ENCODE data around the gene GRK3. TPM values are rescaled to one million over a fixed set of nuclear protein-coding genes. Genes with fewer than 3 reads are reported as not detected.

Gene GRK3
- total RNA-seq, 1 experiment from 2014 or later, result 14.6 TPM

DNA sequence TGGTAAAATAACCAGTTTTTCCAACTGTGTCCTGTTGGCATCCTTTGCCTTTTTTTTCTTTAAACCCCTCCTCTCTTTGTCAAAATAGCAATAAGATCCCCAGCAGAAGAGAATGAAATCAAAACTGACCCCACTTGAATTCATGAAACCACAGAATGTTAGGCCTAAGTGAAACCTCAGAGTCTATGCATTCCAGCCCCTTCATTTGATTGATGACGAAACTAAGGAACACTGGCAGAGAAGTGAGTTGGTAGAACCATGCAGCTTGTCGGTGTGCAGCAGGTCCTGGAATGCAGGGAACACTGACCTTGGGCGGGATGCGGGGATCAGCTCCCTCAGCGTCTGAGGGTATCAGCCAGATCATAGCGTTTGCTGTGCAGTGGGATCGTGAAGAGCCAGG is 57.5 kb downstream of the GRK3 start:
- Histone ChIP-seq H3K4me1 (ENCODE audit: control insufficient read depth in 1 of 2, insufficient read depth in 2 of 2, low read length in 2 of 2) (no peaks in the 10 kb centered on the region), H3K9ac (ENCODE audit: low read length) (no peak overlapping the region), H3K79me2 (ENCODE audit: insufficient read depth, low read length) (no peaks in the 10 kb centered on the region), H3K4me2 (ENCODE audit: low read length) (no peak overlapping the region), H4K20me1 (ENCODE audit: insufficient read depth) (no peaks in the 10 kb centered on the region), H3K36me3 (ENCODE audit: control insufficient read depth in 1 of 2, insufficient read depth in 2 of 2, low read length in 2 of 2) (no peaks in the 10 kb centered on the region), H3K9me3 (ENCODE audit: control insufficient read depth in 1 of 2, insufficient read depth in 1 of 2, low read depth in 1 of 2, low read length in 2 of 2) (no peaks in the 10 kb centered on the region), H3K4me3 (replicated peaks in 1 of 2; ENCODE audit: low read depth in 1 of 2, low read length in 2 of 2) (no peak overlapping the region), H3K27ac (ENCODE audit: low read depth, low read length) (no peak overlapping the region), H3K9me2 (ENCODE audit: insufficient read depth) (no peaks in the 10 kb centered on the region), H3K27me3 (ENCODE audit: insufficient read depth, low read length) (no peaks in the 10 kb centered on the region), H2AFZ (ENCODE audit: low read depth, low read length, poor library complexity, severe bottlenecking) (no peak overlapping the region)
- ATAC-seq (no peak), DNase-seq (ENCODE audit: low read depth, low spot score) (no peak)
- intact Hi-C loops (cut with micrococcal nuclease), result no loop called here
- CTCF ChIA-PET, result no interaction called here
- POLR2A ChIA-PET, result no interaction called here
- RAD21 ChIA-PET (ENCODE audit: low non-redundant PET in 1 of 2, low total read pairs in 2 of 2, uncharacterized antibody in 2 of 2, unreplicated experiment in 2 of 2), result no interaction called here
- TF ChIP-seq, protein P1, sequence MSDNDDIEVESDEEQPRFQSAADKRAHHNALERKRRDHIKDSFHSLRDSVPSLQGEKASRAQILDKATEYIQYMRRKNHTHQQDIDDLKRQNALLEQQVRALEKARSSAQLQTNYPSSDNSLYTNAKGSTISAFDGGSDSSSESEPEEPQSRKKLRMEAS (IDR thresholded peaks at IDR 0.05), result no peak
- TF ChIP-seq EZH2 (IDR thresholded peaks at IDR 0.05), result no peak
- TF ChIP-seq, protein P2, sequence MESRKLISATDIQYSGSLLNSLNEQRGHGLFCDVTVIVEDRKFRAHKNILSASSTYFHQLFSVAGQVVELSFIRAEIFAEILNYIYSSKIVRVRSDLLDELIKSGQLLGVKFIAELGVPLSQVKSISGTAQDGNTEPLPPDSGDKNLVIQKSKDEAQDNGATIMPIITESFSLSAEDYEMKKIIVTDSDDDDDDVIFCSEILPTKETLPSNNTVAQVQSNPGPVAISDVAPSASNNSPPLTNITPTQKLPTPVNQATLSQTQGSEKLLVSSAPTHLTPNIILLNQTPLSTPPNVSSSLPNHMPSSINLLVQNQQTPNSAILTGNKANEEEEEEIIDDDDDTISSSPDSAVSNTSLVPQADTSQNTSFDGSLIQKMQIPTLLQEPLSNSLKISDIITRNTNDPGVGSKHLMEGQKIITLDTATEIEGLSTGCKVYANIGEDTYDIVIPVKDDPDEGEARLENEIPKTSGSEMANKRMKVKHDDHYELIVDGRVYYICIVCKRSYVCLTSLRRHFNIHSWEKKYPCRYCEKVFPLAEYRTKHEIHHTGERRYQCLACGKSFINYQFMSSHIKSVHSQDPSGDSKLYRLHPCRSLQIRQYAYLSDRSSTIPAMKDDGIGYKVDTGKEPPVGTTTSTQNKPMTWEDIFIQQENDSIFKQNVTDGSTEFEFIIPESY (IDR thresholded peaks at IDR 0.05; ENCODE audit: extremely low read depth, insufficient replicate concordance, low read length), result no peak
- BruUV-seq (replicated peaks), result no TSS peak

DNA sequence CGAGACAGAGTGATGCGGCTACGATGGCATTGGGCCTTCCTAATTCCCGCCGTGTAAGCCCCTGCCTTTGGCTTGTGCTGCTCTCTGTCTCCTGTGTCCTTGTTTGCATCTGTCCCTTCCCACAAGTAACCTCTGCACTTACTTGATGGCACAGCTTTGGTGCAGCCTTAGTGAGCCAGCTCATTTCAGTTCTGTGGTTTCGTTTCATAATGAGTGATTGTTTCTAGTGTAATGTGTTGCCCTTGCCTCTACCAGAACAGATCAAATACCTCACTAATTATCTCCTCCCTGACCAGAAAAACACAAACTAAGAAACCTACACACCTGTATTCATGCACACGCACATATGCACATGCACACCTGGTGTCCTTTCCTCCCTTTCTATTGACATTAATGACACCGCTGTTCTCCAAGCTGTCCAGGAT is 58.8 kb downstream of the GRK3 start:
- no peak for DNase-seq (ENCODE audit: low read depth, low spot score)
- ChIA-PET POLR2A (no interaction called here), CTCF (no interaction called here)

More for the DNA sequence above, 58.8 kb downstream of the GRK3 start:
- Histone ChIP-seq H3K4me3 (replicated peaks in 1 of 2; ENCODE audit: low read depth in 1 of 2, low read length in 2 of 2) (no peak overlapping the region), H3K4me1 (ENCODE audit: control insufficient read depth in 1 of 2, insufficient read depth in 2 of 2, low read length in 2 of 2) (no peaks in the 10 kb centered on the region), H4K20me1 (ENCODE audit: insufficient read depth) (no peaks in the 10 kb centered on the region), H3K9ac (ENCODE audit: low read length) (no peak overlapping the region), H3K4me2 (ENCODE audit: low read length) (no peak overlapping the region), H3K79me2 (ENCODE audit: insufficient read depth, low read length) (no peaks in the 10 kb centered on the region), H3K36me3 (ENCODE audit: control insufficient read depth in 1 of 2, insufficient read depth in 2 of 2, low read length in 2 of 2) (no peaks in the 10 kb centered on the region), H3K9me2 (ENCODE audit: insufficient read depth) (no peaks in the 10 kb centered on the region), H3K27ac (ENCODE audit: low read depth, low read length) (no peak overlapping the region), H3K27me3 (ENCODE audit: insufficient read depth, low read length) (no peaks in the 10 kb centered on the region), H3K9me3 (ENCODE audit: control insufficient read depth in 1 of 2, insufficient read depth in 1 of 2, low read depth in 1 of 2, low read length in 2 of 2) (no peaks in the 10 kb centered on the region), H2AFZ (ENCODE audit: low read depth, low read length, poor library complexity, severe bottlenecking) (no peak overlapping the region)
- intact Hi-C loops (cut with micrococcal nuclease), result no loop called here
- ATAC-seq, result no peak
- RAD21 ChIA-PET (ENCODE audit: low non-redundant PET in 1 of 2, low total read pairs in 2 of 2, uncharacterized antibody in 2 of 2, unreplicated experiment in 2 of 2), result interaction anchor here in 1 of 2 experiments (0.6 kb wide), 1 partner anchor 85 kb away, joined by 3 read pairs; no protein-coding TSS in a partner anchor
- BruUV-seq (replicated peaks), result no TSS peak
- TF ChIP-seq, protein P1 (IDR thresholded peaks at IDR 0.05), result no peak
- no peak for TF ChIP-seq SP1 (IDR thresholded peaks at IDR 0.05; ENCODE audit: low read depth)
- no peak for TF ChIP-seq POLR2A (IDR thresholded peaks at IDR 0.05; ENCODE audit: borderline replicate concordance, extremely low read depth, insufficient read depth, insufficient read length)
- no peak for TF ChIP-seq EZH2phosphoT487 (IDR thresholded peaks at IDR 0.05; ENCODE audit: borderline replicate concordance)
- TF ChIP-seq, protein P2 (IDR thresholded peaks at IDR 0.05; ENCODE audit: extremely low read depth, insufficient replicate concordance, low read length), result no peak
- TF ChIP-seq POLR2AphosphoS5 (IDR thresholded peaks at IDR 0.05; ENCODE audit: low read depth, low read length), result no peak
- TF ChIP-seq EZH2 (IDR thresholded peaks at IDR 0.05), result no peak
- TF ChIP-seq TCF7L2 (IDR thresholded peaks at IDR 0.05; ENCODE audit: borderline replicate concordance, extremely low read depth, insufficient read depth, insufficient read length), result no peak
- TF ChIP-seq CEBPB (IDR thresholded peaks at IDR 0.05; ENCODE audit: low read depth), result no peak
- no peak for TF ChIP-seq SIN3A (IDR thresholded peaks at IDR 0.05; ENCODE audit: low read depth)
- no peak for TF ChIP-seq YY1 (IDR thresholded peaks at IDR 0.05; ENCODE audit: extremely low read depth, insufficient replicate concordance, low read depth, low read length)
- no peak for TF ChIP-seq RAD21 (IDR thresholded peaks at IDR 0.05; ENCODE audit: low read depth)
- no peak for TF ChIP-seq ELF1 (IDR thresholded peaks at IDR 0.05; ENCODE audit: borderline replicate concordance, low read depth)
- no peak for TF ChIP-seq CBX3 (IDR thresholded peaks at IDR 0.05; ENCODE audit: low read depth)
- no peak for TF ChIP-seq EGR1 (IDR thresholded peaks at IDR 0.05; ENCODE audit: low read depth)
- TF ChIP-seq JUND (IDR thresholded peaks at IDR 0.05), result no peak
- no peak for TF ChIP-seq SRF (IDR thresholded peaks at IDR 0.05; ENCODE audit: low read depth)
